PC-3 (cell line): ENCODE measurements around the gene C6orf89.

ENCODE experiments used
- CTCF ChIP-seq: fragments of 300-600 bp; sonication (generic); conservative IDR thresholded peaks from 2 replicates; pipeline ENCODE4 v1.5.1; 2017; ENCODE audit warnings: antibody characterized with exemption, low read depth, mild to moderate bottlenecking, low read length
- EZH2 ChIP-seq: fragments of 300-600 bp; sonication (generic); IDR thresholded peaks from one replicate; pipeline ENCODE4 v1.6.1; 2017; ENCODE audit warnings: antibody characterized with exemption, mild to moderate bottlenecking, low read length; ENCODE audit not compliant: unreplicated experiment
- EZH2phosphoT487 ChIP-seq: fragments of 300-600 bp; sonication (generic); IDR thresholded peaks from 2 replicates; pipeline ENCODE4 v1.6.1; 2018; ENCODE audit warnings: mild to moderate bottlenecking, antibody characterized with exemption, low read length, borderline replicate concordance

GRCh38 chr6:36945301-36945700 lies 59.5 kb downstream of the C6orf89 start:
- no peak for TF ChIP-seq CTCF
- TF ChIP-seq EZH2: no peak
- no peak for TF ChIP-seq EZH2phosphoT487
